ENCODE results near the gene XBP1. TPM values are rescaled to one million over a fixed set of nuclear protein-coding genes. Genes with fewer than 3 reads are reported as not detected.

XBP1 gene
- total and polyA plus RNA-seq, 2 of the 8 experiments (the other 6 are each of a cell fraction or from before 2014, with no cell fraction given) = 99.8 to 131 TPM

DNA sequence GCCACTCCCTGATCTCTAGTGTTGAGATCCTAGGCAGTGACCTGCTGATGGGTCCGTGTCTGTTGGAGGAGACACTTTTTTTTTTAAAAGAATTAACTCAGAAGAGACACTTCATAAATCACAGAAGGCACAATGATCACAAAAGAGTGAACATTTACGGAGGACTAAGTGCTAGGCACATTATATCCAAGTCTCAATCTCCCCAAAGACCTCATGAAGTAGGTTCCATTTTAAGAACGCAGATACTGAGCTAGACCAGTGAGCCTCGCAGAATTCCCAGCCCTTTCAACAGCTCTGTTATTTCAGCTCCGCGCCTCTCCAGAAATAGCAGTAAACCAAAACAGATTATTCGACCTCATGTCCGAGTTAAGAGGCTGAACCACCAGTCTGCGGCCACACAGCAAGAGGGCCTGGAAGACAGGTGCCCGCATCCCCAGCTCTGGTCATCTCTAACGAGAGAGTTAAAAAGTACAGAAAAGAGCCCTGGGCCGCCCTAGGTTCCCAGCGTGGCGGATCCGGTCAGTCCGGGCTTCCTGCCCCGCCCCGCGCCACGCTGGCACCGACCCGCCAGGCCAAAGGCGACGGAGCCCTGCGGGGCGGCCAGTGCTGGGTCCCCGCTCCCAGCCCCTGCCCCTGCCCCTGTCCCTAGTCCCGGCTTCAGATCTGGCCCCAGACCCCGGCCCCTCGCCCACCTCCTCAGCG lies 612 bp downstream of the XBP1 start (continued):
- TF ChIP-seq, protein P1, sequence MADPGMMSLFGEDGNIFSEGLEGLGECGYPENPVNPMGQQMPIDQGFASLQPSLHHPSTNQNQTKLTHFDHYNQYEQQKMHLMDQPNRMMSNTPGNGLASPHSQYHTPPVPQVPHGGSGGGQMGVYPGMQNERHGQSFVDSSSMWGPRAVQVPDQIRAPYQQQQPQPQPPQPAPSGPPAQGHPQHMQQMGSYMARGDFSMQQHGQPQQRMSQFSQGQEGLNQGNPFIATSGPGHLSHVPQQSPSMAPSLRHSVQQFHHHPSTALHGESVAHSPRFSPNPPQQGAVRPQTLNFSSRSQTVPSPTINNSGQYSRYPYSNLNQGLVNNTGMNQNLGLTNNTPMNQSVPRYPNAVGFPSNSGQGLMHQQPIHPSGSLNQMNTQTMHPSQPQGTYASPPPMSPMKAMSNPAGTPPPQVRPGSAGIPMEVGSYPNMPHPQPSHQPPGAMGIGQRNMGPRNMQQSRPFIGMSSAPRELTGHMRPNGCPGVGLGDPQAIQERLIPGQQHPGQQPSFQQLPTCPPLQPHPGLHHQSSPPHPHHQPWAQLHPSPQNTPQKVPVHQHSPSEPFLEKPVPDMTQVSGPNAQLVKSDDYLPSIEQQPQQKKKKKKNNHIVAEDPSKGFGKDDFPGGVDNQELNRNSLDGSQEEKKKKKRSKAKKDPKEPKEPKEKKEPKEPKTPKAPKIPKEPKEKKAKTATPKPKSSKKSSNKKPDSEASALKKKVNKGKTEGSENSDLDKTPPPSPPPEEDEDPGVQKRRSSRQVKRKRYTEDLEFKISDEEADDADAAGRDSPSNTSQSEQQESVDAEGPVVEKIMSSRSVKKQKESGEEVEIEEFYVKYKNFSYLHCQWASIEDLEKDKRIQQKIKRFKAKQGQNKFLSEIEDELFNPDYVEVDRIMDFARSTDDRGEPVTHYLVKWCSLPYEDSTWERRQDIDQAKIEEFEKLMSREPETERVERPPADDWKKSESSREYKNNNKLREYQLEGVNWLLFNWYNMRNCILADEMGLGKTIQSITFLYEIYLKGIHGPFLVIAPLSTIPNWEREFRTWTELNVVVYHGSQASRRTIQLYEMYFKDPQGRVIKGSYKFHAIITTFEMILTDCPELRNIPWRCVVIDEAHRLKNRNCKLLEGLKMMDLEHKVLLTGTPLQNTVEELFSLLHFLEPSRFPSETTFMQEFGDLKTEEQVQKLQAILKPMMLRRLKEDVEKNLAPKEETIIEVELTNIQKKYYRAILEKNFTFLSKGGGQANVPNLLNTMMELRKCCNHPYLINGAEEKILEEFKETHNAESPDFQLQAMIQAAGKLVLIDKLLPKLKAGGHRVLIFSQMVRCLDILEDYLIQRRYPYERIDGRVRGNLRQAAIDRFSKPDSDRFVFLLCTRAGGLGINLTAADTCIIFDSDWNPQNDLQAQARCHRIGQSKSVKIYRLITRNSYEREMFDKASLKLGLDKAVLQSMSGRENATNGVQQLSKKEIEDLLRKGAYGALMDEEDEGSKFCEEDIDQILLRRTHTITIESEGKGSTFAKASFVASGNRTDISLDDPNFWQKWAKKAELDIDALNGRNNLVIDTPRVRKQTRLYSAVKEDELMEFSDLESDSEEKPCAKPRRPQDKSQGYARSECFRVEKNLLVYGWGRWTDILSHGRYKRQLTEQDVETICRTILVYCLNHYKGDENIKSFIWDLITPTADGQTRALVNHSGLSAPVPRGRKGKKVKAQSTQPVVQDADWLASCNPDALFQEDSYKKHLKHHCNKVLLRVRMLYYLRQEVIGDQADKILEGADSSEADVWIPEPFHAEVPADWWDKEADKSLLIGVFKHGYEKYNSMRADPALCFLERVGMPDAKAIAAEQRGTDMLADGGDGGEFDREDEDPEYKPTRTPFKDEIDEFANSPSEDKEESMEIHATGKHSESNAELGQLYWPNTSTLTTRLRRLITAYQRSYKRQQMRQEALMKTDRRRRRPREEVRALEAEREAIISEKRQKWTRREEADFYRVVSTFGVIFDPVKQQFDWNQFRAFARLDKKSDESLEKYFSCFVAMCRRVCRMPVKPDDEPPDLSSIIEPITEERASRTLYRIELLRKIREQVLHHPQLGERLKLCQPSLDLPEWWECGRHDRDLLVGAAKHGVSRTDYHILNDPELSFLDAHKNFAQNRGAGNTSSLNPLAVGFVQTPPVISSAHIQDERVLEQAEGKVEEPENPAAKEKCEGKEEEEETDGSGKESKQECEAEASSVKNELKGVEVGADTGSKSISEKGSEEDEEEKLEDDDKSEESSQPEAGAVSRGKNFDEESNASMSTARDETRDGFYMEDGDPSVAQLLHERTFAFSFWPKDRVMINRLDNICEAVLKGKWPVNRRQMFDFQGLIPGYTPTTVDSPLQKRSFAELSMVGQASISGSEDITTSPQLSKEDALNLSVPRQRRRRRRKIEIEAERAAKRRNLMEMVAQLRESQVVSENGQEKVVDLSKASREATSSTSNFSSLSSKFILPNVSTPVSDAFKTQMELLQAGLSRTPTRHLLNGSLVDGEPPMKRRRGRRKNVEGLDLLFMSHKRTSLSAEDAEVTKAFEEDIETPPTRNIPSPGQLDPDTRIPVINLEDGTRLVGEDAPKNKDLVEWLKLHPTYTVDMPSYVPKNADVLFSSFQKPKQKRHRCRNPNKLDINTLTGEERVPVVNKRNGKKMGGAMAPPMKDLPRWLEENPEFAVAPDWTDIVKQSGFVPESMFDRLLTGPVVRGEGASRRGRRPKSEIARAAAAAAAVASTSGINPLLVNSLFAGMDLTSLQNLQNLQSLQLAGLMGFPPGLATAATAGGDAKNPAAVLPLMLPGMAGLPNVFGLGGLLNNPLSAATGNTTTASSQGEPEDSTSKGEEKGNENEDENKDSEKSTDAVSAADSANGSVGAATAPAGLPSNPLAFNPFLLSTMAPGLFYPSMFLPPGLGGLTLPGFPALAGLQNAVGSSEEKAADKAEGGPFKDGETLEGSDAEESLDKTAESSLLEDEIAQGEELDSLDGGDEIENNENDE (IDR thresholded peaks at IDR 0.05; ENCODE audit: insufficient replicate concordance, low read length) = no peak

Data from H1 (cell line).